ENCODE results near the gene ARSG.
"Not testable (repeated sequence)": the region's sequence is repeated elsewhere in the genome, so short reads cannot be mapped to it uniquely, and the experiment has no call there.

ARSG gene

DNA sequence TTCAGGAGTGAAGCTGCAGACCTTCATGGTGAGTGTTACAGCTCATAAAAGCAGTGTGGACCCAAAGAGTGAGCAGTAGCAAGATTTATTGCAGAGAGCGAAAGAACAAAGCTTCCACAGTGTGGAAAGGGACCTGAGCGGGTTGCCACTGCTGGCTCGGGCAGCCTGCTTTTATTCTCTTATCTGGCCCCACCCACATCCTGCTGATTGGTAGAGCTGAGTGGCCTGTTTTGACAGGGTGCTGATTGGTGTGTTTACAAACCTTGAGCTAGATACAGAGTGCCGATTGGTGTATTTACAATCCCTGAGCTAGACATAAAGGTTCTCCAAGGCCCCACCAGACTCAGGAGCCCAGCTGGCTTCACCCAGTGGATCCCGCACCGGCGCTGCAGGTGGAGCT, 17.2 kb downstream of the ARSG start:
- not testable (repeated sequence) for DNase-seq

DNA sequence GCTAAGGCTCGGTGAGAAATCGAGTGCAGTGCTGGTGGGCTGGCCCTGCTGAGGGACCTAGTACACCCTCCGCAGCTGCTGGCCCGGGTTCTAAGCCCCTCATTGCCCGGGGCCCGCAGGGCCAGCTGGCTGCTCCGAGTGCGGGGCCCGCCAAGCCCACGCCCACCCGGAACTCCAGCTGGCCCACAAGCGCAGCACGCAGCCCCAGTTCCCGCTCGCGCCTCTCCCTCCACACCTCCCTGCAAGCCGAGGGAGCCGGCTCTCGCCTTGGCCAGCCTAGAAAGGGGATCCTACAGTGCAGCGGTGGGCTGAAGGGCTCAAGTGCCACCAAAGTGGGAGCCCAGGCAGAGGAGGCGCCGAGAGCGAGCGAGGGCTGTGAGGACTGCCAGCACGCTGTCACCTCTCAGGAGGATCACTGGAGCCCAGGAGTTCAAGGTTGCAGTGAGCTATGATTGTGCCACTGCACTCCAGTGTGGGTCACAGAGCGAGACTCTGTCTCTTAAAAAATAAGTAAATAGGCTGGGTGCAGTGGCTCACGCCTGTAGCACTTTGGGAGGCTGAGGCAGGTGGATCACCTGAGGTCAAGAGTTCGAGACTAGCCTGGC, 17.9 kb downstream of the ARSG start:
- DNase-seq, result not testable (repeated sequence)

DNA sequence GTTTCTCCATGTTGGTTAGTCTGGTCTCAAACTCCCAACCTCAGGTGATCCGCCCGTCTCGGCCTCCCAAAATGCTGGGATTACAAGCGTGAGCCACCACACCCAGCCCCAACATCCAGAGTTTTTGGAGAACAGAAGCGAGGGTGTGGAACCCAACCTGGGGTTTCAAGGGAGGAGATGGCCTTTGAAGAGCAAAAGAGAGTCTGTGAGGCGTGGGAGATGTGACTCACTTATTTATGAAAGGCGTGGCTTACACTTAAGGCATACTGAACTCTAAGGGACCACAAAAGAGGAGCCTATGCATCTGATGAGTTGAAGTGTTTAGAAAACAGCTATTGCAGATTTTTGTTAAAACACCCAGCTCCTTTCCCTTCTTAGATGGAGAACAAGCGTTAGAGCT, 18.9 kb downstream of the ARSG start:
- DNase-seq, result no peak

DNA sequence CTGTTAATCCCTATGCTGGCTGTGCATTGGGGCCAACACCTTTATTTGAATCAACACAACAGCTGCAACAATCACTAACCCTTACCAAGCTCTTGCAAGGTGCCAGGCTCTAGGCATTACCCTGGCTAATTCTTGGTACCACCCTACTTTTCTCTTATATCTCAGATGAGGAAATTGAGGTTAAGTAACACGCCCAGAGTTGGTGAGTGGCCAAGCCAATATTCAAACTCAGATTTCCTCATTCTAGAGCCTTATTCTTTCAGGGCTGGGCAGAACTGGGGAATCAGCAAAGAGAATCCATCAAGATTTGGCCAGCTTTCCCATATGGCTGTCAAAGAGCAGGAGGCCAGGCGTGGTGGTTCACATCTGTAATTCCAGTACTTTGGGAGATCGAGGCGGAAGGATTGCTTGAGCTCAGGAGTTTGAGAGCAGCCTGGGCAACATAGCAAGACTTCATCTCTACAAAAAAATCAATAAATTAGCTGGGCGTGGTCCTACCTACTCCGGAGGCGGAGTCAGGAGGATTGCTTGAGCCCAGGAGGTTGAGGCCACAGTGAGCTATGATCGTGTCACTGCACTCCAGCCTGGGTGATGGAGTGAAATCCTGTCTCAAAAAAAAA, 23.7 kb downstream of the ARSG start:
- no peak for DNase-seq

- no peak for DNase-seq
Measured at GRCh38 chr17:68315930-68316329, 24.6 kb downstream of the ARSG start.

DNA sequence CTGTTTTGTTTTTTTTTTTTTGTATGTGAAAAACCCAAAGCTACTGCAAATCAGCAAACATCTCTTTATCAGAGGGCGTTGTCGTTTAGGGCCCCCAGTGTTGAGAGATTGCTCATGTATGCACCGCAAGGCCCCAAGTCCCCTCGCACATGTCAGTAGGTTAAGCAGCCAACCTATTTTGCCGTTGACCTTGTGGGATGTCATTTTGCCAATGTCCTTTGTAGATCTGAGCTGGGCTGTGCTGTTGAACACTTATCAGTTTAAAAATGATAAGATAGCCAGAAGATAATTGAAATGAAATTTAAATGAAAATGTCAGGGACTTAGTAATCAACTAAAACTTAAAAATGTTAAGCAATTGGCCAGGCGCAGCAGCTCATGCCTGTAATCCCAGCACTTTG, 26.2 kb downstream of the ARSG start:
- DNase-seq, result no peak

DNA sequence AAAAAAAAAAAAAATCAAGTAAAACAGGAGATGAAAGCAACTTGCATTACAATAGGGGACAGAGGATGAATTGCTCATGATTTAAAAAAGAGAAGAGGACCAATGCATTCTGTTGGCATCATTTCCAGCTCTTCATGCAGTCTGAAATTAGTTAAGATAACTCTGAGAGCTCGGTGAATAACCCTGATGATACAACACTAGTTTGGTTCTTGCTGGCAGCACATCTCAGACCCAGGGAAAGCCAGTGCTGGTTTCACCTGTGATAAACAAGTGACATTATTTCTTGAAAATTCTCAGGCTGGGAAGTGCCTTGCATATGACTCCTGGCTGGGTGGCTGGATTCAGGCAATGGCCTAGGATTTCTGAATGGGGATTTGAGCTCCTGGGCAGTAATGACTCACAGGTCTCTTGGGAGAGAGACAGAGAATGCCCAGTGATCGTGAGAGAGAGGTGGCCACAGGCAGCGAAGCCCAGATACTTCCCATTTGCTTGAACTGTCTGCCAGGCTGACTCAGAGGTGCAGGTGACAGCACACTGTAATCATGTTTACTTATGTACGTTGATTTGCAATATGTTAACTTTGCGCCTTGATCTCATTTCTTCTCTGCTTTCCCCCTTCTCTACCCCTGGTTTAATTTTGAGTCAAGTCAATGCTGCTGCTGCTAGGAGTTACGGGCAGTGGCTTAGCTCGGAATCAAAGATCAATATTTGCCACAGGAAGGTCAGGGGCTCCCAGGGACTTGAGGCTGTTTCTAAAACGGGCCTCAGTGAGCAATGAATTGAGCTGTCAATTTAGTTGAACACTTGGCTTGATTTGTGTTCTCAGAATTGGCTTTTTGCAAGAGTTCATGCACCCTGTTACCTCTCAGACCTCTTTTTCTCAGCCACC, 27.1 kb downstream of the ARSG start:
- no peak for DNase-seq

DNA sequence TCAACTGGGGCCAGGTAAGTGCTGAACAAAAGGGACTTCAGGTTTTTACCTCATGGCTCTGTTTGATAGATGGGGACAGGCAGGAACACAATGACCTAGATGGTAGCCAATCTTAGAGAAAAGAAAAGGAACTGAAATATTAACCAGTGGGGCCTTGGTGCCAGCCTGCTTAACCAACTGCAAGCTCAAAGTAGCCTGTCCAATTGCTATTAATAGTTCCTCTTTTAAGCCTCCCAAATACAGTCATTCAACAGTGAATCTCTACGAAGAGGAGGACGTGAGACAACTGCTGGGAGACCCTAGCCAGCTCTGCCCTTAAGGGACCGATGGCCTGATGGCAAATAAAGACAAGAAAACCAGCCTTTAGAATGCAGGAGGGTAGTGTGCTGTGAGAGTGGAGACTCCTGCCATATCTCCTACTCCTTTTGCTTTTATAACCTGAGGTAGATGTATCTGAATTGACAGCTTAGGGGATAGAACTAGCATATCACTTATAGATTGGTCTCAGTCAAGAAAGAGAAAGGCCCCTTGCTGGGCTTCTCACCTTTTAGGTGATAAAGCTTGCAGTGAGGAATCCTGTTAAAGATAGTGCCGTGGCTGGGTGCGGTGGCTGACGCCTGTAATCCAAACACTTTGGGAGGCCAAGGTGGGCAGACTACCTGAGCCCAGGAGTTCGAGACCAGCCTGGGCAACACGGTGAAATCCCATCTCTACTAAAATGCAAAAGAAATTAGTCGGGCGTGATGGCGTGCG, 28.3 kb downstream of the ARSG start:
- DNase-seq, result no peak

- no peak for DNase-seq
Measured at GRCh38 chr17:68320311-68320865, 29.1 kb downstream of the ARSG start.

GRCh38 chr17:68320943-68321555, 29.8 kb downstream of the ARSG start:
- DNase-seq, result no peak

DNA sequence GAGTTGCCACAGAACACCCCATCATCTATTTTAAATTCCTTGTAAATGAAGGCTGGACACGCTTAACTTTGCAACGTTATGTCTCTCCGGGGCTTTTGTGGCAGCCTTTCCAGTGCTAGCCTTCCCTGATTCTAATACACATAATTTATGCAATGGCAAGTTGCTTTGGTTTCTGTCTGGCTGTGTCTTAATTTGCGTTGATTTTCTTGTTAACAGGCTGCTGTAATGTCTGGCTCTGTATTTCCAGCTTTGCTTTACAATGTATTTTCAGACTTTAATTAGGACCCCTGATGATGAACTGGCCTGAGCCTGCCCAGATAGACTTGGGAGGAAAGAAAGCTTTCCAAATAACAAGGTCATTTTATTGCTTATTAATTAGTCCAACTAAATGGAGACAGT, 30.3 kb downstream of the ARSG start:
- no peak for DNase-seq

GRCh38 chr17:68322630-68323029, 31.3 kb downstream of the ARSG start:
- DNase-seq, result no peak

DNA sequence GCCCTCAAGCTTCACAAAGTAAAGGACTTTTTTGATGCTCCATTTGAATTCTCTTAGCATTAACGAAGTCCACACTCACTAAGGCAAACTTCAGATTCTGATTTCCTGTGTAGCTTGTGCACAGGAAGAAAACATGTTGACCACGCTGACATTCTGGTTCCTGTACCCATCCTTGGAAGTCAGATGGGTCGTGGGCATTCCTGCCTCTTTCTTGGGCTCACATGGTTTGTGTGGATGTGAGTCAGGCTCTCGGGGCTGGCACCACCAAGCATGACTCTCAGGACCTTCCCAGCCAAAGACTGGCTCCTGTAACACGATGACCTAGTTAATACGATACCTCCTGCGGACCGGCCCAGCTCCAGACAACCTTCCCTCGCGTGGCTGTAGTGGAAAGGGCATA, 32.8 kb downstream of the ARSG start:
- no peak for DNase-seq

GRCh38 chr17:68324654-68325336, 33.5 kb downstream of the ARSG start:
- DNase-seq, result no peak

DNA sequence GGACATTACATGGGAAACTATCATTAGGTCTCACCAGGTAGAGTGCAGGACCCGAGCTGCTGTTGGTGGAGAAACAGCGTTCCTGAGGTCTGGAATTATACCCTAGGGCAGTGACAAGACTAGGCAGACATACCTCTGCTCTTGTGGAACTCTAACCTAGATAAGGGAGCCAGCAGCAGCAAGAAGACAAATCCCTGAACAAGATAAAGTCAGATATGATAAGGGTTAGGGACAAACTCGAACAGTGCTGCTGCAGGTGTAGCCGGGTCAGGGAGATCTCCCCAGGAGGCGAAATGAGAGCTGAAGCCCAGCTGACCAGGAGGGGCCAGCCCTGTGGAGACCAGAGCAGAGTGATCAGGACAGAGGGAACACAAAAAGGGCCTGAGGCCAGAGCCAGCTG, 34.7 kb downstream of the ARSG start:
- DNase-seq, result no peak

DNA sequence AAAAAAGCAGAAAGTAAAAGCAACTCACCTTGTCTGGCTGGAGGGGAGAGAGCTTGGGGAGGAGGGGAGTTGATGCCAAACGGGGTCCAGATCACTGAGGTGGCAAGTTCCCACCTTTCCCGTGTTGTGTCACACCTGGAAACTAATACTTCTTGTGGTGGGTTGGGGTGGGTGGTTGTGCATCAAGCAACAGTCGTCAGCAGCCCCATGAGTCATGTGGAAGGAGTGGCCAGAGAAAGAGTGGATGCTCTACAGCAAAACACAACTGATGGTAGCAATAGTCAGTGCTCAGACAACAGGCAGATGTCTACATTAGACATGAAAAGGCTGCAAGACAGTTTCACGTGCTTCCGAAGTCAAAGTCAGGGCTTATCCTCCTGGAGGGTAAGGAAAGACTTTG, 35.4 kb downstream of the ARSG start:
- DNase-seq, result no peak

- DNase-seq, result no peak
Measured at GRCh38 chr17:68327823-68328557, 36.7 kb downstream of the ARSG start.

DNA sequence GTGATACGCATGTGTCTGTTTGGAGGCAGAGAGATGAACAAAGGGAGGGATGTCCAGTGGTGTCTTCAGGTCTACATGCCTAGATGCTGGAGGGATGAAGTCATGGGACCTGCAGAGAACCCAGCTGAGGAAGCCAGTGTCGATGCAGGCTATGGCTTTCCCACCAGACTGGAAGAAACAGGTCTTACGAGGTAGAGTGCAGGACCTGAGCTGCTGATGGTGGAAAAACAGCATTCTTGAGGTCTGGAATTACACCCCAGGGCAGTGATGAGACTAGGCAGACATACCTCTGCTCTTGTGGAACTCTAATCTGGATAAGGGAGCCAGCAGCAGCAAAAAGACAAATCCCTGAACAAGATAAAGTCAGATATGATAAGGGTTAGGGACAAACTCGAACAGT, 37.4 kb downstream of the ARSG start:
- DNase-seq, result no peak

DNA sequence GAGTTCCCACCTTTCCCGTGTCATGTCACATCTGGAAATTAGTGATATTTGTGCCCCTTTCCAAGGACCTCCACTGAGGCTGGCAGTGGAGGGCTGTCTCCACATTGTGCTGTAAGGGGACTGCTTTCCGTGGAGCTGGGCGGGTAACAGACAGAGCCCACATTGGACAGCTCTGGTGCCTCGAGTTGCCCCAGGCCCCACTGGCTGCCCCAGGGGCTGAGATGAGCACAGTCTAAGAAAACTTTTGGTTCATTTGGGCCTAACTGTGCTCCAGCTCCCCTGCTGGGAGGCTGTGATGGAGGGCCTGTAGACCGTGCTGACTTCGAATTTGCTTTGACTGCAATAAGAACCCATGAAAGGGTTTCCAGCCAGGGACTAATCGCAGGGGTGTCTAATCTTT, 38.0 kb downstream of the ARSG start:
- DNase-seq, result no peak

DNA sequence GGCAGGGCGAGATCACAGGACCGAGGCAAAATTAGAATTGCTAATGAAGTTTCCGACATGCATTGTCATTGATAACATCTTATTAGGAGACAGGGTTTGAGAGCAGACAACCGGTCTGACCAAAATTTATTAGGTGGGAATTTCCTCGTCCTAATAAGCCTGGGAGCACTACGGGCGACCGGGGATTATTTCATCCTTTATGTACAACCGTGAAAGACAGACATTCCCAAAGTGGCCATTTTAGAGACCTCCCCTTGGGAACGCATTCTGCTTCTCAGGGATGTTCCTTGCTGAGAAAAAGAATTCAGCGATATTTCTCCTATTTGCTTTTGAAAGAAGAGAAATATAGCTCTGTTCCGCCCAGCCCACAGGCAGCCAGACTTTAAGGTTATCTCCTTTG, 40.6 kb downstream of the ARSG start:
- not testable (repeated sequence) for DNase-seq

GRCh38 chr17:68334393-68334792, 43.1 kb downstream of the ARSG start:
- DNase-seq, result no peak
